DOHH2 (cell line): ENCODE results near the gene MYLK.

Experiments
- H3F3A ChIP-seq: fragments of 200-600 bp; sonication (generic), shearing (Covaris generic); 2 replicates; pipeline ENCODE4 v1.6.0; 2016; ENCODE audit warnings: antibody characterized with exemption, mild to moderate bottlenecking; ENCODE audit not compliant: control insufficient read depth, insufficient read depth
- H3K27ac ChIP-seq: fragments of 200-600 bp; sonication (generic); 2 replicates; pipeline ENCODE4 v1.5.1; 2014; ENCODE audit warnings: low read depth, mild to moderate bottlenecking, low read length, moderate library complexity
- H3K27me3 ChIP-seq: fragments of 200-600 bp; sonication (generic); 2 replicates; pipeline ENCODE4 v1.6.1; 2014; ENCODE audit warnings: mild to moderate bottlenecking, low read length, mixed read lengths; ENCODE audit not compliant: control insufficient read depth
- H3K36me3 ChIP-seq: fragments of 200-600 bp; sonication (generic); 2 replicates; pipeline ENCODE4 v1.6.1; 2014; ENCODE audit warnings: mild to moderate bottlenecking, low read length, moderate library complexity, mixed read lengths; ENCODE audit not compliant: control insufficient read depth
- H3K4me1 ChIP-seq: fragments of 200-600 bp; sonication (generic); 2 replicates; pipeline ENCODE4 v1.6.1; 2014; ENCODE audit warnings: mild to moderate bottlenecking, low read length, mixed read lengths; ENCODE audit not compliant: control insufficient read depth
- H3K4me2 ChIP-seq: fragments of 200-600 bp; sonication (generic); 2 replicates; pipeline ENCODE4 v1.6.0; 2014; ENCODE audit warnings: mild to moderate bottlenecking, low read length, moderate library complexity
- H3K4me3 ChIP-seq: fragments of 200-600 bp; sonication (generic); 2 replicates; pipeline ENCODE4 v1.5.1; 2014; ENCODE audit warnings: mild to moderate bottlenecking, low read length, mixed read lengths
- H3K79me2 ChIP-seq: fragments of 200-600 bp; sonication (generic); 2 replicates; pipeline ENCODE4 v1.6.1; 2014; ENCODE audit warnings: mild to moderate bottlenecking, low read length, mixed read lengths; ENCODE audit not compliant: control insufficient read depth
- H3K9me2 ChIP-seq: fragments of 200-600 bp; sonication (generic); replicated peaks from 2 replicates; pipeline ENCODE4 v1.6.1; 2014; ENCODE audit warnings: mild to moderate bottlenecking, low read length, mixed read lengths; ENCODE audit not compliant: control insufficient read depth
- H3K9me3 ChIP-seq: fragments of 200-600 bp; sonication (generic); 2 replicates; pipeline ENCODE4 v1.6.1; 2014; ENCODE audit warnings: antibody characterized with exemption, low read length, mixed read lengths; ENCODE audit not compliant: control insufficient read depth, insufficient read depth
- H4K20me1 ChIP-seq: fragments of 200-600 bp; sonication (generic); 2 replicates; pipeline ENCODE4 v1.6.0; 2014; ENCODE audit warnings: low read depth, mild to moderate bottlenecking, antibody characterized with exemption, low read length, moderate library complexity; ENCODE audit not compliant: control insufficient read depth, insufficient read depth
- EZH2phosphoT487 ChIP-seq: fragments of 200-600 bp; sonication (generic); IDR thresholded peaks from 2 replicates; pipeline ENCODE4 v1.6.1; 2017; ENCODE audit warnings: borderline replicate concordance, mild to moderate bottlenecking, antibody characterized with exemption, low read length, moderate library complexity, mixed read lengths
- TF ChIP-seq, protein P1 (sequence below): fragments of 200-600 bp; sonication (generic); IDR thresholded peaks from one replicate; pipeline ENCODE4 v1.5.1; 2014; ENCODE audit warnings: antibody characterized with exemption, mild to moderate bottlenecking, low read depth, low read length; ENCODE audit not compliant: poor library complexity, severe bottlenecking

MYLK gene

DNA sequence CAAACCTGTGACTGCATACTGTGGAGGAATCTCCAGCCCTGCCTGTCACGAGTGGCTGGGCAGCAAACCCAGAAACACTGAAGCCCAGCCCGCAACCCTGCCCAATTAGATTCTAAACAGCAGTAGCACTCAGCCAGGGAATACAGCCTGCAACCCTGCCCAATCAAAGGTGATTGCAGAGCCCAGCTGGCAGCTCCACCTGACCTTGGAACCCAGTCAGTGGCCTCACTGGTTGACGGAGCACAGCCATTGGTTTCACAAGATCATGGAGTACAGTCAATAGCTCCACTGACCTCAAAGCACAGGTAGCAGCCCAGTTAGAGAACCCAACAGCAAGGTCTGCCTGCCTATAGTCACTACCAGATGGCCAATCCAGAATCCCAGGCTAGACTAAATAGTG is 35.2 kb upstream of the MYLK start:
- H3K9me3 ChIP-seq: peaks cover 4% of the 10 kb centered on the region; the same call in 1 of the 2 replicates
- no peak overlapping the region for H3K4me2 ChIP-seq
- H3K27me3 ChIP-seq: no peaks in the 10 kb centered on the region
- peaks cover 42% of the 10 kb centered on the region for H3K36me3 ChIP-seq
- no peak overlapping the region for H3K4me3 ChIP-seq
- no peaks in the 10 kb centered on the region for H4K20me1 ChIP-seq
- H3K27ac ChIP-seq: no peak overlapping the region
- TF ChIP-seq, protein P1, sequence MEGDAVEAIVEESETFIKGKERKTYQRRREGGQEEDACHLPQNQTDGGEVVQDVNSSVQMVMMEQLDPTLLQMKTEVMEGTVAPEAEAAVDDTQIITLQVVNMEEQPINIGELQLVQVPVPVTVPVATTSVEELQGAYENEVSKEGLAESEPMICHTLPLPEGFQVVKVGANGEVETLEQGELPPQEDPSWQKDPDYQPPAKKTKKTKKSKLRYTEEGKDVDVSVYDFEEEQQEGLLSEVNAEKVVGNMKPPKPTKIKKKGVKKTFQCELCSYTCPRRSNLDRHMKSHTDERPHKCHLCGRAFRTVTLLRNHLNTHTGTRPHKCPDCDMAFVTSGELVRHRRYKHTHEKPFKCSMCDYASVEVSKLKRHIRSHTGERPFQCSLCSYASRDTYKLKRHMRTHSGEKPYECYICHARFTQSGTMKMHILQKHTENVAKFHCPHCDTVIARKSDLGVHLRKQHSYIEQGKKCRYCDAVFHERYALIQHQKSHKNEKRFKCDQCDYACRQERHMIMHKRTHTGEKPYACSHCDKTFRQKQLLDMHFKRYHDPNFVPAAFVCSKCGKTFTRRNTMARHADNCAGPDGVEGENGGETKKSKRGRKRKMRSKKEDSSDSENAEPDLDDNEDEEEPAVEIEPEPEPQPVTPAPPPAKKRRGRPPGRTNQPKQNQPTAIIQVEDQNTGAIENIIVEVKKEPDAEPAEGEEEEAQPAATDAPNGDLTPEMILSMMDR: no peak
- TF ChIP-seq EZH2phosphoT487: no peak
- H3F3A ChIP-seq: no peaks in the 10 kb centered on the region
- H3K4me1 ChIP-seq: no peaks in the 10 kb centered on the region
- no peaks in the 10 kb centered on the region for H3K79me2 ChIP-seq
- no peaks in the 10 kb centered on the region for H3K9me2 ChIP-seq

DNA sequence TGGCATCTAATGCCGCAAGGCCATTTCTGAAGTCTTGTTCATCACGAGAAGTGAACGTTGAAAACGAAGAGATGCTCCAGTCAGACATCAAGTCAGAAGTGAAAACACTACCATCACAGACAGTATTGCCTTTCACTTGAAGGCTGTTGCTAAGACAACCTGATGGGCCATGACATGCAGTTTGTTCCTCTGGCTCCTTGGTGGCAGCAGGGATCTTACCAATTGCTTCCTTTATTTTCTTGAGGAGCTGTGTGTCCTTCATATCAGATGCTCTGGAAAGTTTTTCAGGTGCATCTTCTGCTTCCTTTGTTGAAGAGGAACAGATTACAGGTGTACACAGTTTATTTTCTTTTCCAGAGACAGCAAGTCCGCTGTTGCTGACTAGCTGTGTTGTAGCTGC is 30.7 kb upstream of the MYLK start:
- H3K4me3 ChIP-seq: no peak overlapping the region
- no peaks in the 10 kb centered on the region for H3K9me3 ChIP-seq
- H3K27me3 ChIP-seq: no peaks in the 10 kb centered on the region
- H3K4me1 ChIP-seq: no peaks in the 10 kb centered on the region
- peaks cover 19% of the 10 kb centered on the region for H3K36me3 ChIP-seq
- H3K9me2 ChIP-seq: no peaks in the 10 kb centered on the region
- H3K4me2 ChIP-seq: no peak overlapping the region
- no peaks in the 10 kb centered on the region for H4K20me1 ChIP-seq
- H3F3A ChIP-seq: no peaks in the 10 kb centered on the region
- TF ChIP-seq EZH2phosphoT487: no peak
- TF ChIP-seq, protein P1: no peak
- H3K79me2 ChIP-seq: no peaks in the 10 kb centered on the region
- no peak overlapping the region for H3K27ac ChIP-seq

DNA sequence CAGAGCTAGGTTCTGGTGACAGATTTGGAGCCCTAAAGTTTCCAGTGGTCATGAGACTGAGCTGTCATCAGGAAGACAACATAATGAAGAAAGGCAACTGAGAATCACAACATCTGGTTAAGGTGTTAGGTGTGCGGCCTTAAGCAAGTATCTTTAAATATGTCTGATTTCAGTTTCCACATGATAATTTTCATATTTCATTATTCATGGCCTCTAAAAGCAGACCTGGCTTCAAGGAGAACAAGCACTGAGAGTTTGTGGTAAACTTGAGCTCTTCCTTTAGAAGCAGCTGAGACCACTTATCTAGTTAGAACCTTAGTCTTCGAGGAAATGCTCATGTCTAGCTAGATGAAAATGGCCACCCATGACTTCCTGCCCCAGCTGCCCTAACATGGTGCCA is 25.7 kb upstream of the MYLK start:
- H3K4me1 ChIP-seq: no peaks in the 10 kb centered on the region
- no peak overlapping the region for H3K4me3 ChIP-seq
- no peaks in the 10 kb centered on the region for H4K20me1 ChIP-seq
- no peaks in the 10 kb centered on the region for H3K9me3 ChIP-seq
- H3K79me2 ChIP-seq: no peaks in the 10 kb centered on the region
- no peak overlapping the region for H3K4me2 ChIP-seq
- H3K27ac ChIP-seq: no peak overlapping the region
- TF ChIP-seq EZH2phosphoT487: no peak
- TF ChIP-seq, protein P1: no peak
- H3K36me3 ChIP-seq: peaks cover 3% of the 10 kb centered on the region; the same call in 1 of the 2 replicates
- H3F3A ChIP-seq: no peaks in the 10 kb centered on the region
- H3K27me3 ChIP-seq: no peaks in the 10 kb centered on the region; the same call in 1 of the 2 replicates
- no peaks in the 10 kb centered on the region for H3K9me2 ChIP-seq

DNA sequence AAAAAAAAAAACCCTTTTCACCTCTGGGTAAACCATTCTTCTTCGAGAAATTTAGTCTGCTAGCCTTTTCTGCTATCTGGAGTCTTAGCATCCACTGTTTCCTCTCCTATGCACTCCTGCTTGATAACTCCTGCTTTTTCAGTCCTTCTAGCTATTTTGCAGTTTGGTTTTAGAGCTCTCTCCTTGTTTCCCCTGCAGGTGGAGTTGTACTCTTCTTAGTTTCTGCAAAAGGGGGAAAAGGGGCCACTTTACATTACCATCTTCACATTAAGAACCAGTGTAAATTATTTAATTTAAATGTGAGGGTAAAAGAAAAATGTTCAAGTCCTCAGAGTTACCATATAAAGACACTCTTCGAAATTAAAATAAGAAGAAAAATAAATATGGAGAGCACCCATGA is 23.6 kb upstream of the MYLK start:
- TF ChIP-seq EZH2phosphoT487: no peak
- TF ChIP-seq, protein P1: peak; percentile 15
- H4K20me1 ChIP-seq: no peaks in the 10 kb centered on the region
- no peaks in the 10 kb centered on the region; the same call in 1 of the 2 replicates for H3K27me3 ChIP-seq
- no peaks in the 10 kb centered on the region for H3K36me3 ChIP-seq
- H3K4me1 ChIP-seq: no peaks in the 10 kb centered on the region
- no peaks in the 10 kb centered on the region for H3K9me3 ChIP-seq
- H3K4me2 ChIP-seq: no peak overlapping the region
- no peaks in the 10 kb centered on the region for H3F3A ChIP-seq
- no peak overlapping the region for H3K27ac ChIP-seq
- no peaks in the 10 kb centered on the region for H3K9me2 ChIP-seq
- H3K79me2 ChIP-seq: no peaks in the 10 kb centered on the region
- H3K4me3 ChIP-seq: no peak overlapping the region
